NCI-H510A treated with DMSO at 0.1 percent for 48 hours (cell line): Measurements from ENCODE around the gene FBXW2.
A peak's percentile ranks its signal among the peaks of the same experiment; 100 is the strongest.
"Not testable (repeated sequence)": the region's sequence is repeated elsewhere in the genome, so short reads cannot be mapped to it uniquely, and the experiment has no call there.

Experiments used
- DNase-seq: peaks from one replicate; lab custom pipeline; 2025; lab: John Stamatoyannopoulos, UW

The FBXW2 gene, protein sequence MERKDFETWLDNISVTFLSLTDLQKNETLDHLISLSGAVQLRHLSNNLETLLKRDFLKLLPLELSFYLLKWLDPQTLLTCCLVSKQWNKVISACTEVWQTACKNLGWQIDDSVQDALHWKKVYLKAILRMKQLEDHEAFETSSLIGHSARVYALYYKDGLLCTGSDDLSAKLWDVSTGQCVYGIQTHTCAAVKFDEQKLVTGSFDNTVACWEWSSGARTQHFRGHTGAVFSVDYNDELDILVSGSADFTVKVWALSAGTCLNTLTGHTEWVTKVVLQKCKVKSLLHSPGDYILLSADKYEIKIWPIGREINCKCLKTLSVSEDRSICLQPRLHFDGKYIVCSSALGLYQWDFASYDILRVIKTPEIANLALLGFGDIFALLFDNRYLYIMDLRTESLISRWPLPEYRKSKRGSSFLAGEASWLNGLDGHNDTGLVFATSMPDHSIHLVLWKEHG

GRCh38 chr9:120792898-120793765 lies at the start of gene FBXW2:
Gene FBXW2 (minus strand): TSS chr9:120793416. CDS start chr9:120788258, 5,158 bp downstream.
- peak; percentile 80 for DNase-seq

GRCh38 chr9:120841930-120842684 lies 48.9 kb upstream of the FBXW2 start:
- DNase-seq, result peak; percentile 28

GRCh38 chr9:120839146-120839545 lies 45.9 kb upstream of the FBXW2 start:
- DNase-seq, result no peak

- no peak for DNase-seq
These were observed 44.7 kb upstream of the FBXW2 start for GRCh38 chr9:120837921-120838320.

DNA sequence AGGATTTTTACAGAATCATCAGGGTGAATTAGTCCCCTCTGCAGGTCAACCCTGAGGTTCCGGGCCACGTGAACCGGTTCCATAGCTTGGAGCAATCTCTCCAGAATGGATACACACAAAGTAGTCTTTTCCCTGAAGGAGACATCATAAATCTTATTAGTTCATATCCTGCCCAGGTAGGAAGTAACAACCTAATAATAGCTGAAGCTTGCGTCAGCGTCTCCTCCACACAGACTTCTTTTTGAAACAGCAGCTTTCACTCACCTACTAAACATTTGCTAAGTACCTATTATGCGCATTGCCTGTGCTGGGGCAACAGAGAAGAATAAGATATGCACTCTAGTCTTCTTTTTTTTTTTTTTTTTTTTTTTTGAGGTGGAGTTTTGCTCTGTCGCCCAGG lies 40.1 kb upstream of the FBXW2 start:
- no peak for DNase-seq

DNA sequence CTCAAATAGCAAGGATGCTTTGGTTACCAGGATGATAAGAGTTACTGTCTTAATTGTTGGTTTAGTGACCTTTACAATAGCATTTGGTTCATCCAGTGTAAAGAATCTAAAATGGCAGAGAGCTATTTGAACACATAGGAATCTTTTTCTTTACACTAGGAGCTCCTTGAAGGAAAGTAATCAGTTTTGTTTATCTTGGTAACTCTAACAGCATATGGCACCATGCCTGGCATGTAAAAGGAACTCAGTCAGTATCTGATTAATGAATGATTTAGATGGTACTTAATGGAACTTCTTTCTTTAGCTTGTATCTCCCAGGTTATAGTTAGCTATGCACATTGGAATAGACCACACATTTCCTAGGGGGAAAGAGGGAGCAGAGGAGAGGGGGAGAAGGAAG lies 39.6 kb upstream of the FBXW2 start:
- no peak for DNase-seq

DNA sequence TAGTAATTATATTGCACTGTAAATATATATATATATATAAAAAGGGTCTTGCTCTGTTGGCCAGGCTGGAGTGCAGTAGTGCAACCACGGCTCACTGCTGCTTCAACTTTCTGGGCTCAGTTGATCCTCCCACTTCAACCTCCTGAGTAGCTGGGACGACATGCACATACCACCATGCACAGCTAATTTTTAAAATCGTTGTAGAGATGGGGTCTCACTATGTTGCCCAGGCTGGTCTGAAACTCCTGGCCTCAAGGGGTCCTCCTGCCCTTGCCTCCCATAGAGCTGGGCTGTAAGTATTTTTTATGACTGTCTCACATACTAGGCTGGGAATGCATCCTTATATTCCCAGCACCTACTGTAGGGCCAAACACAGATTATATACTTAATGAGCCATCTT lies 37.6 kb upstream of the FBXW2 start:
- DNase-seq, result no peak

DNA sequence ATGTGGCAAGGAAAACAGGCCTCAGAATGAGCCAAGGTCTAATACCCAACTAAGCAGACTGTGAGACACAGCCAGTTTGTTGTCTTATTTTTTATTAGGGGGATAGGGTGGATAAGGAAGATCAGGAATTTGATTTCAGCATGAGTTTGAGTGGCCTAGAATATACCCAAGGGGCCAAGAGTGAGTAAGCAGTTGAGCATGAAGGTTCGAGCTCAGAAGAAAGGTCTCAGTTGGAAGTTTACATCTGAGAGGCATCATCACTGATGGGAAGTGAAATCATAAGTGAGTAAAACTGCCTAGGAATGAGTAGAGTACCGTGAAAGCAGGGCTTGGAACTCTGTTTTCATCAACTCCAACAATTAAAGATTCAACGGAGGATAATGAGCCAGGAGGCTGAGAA lies 36.9 kb upstream of the FBXW2 start:
- no peak for DNase-seq

DNA sequence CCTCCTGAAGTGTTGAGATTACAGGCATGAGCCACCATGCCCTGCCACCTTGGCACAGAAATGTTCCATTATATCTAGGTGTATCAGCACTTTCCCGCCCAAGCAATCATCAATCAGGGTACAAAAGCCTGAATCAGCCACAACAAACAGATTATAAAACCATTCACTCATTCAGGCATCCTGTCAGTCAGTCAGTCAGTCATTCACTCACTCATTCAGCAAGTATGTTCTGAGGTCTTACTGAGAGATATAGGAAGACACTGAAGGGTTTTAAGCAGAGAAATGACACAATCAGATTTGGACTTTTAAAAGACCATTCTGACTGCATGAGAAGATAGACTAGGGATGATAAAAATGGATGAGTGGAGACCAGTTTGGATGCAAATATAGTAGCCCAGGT lies 36.4 kb upstream of the FBXW2 start:
- no peak for DNase-seq

DNA sequence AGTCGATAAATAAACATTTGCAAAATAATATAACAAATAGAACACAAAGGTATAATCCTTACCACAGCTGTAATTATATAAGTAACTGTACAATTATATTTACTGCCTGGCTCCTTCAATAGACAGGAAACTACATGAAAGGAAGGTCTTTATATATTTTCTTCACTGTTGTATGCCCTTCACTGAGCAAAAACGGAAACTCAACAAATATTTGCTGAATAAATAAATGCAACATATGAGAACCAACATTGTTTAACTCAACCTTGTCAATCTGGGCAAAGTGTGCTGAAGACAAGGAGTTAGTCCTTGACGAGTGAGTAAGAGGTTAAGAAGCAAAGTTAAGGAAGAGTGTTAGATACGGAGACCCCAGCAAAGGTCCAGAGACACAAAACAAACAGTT lies 26.9 kb upstream of the FBXW2 start:
- no peak for DNase-seq

- no peak for DNase-seq
These were observed 25.4 kb upstream of the FBXW2 start for GRCh38 chr9:120818595-120818994.

- no peak for DNase-seq
These were observed 21.9 kb upstream of the FBXW2 start for GRCh38 chr9:120815075-120815474.

- DNase-seq, result no peak
These were observed 15.7 kb upstream of the FBXW2 start for GRCh38 chr9:120808931-120809330.

DNA sequence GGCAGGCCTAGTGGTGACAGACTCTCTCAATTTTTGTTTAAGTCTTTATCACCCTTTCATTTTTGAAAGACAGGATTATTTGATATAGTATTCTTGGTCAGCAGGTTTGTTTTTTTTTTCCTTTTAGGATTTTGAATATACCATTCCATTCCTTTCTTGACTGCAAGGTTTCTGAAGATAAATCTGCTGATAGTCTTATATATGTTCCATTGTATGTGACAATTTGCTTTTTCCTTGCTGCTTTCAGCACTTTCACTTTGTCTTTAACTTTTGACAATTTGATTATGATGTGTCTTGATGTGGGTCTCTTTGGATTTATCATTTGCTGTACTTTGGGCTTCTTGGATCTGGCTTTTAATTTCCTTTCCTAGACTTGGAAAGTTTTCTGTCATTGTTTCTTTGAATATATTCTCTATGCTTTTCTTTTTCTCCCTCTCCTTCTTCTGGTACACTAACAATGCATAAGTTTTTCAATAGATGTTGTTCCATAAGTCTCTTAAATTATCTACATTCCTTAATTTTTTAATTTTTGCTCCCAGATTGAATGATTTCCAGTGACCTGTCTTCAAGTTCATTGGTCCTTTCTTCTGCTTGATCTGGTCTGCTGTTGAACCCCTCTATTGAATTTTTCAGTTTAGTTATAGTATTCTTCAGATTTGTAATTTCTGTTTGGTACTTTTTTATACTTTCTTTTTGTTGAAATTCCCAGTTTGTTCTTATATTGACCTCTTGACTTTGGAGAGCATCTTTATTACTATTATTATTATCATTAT lies 14.6 kb upstream of the FBXW2 start:
- DNase-seq, result no peak

DNA sequence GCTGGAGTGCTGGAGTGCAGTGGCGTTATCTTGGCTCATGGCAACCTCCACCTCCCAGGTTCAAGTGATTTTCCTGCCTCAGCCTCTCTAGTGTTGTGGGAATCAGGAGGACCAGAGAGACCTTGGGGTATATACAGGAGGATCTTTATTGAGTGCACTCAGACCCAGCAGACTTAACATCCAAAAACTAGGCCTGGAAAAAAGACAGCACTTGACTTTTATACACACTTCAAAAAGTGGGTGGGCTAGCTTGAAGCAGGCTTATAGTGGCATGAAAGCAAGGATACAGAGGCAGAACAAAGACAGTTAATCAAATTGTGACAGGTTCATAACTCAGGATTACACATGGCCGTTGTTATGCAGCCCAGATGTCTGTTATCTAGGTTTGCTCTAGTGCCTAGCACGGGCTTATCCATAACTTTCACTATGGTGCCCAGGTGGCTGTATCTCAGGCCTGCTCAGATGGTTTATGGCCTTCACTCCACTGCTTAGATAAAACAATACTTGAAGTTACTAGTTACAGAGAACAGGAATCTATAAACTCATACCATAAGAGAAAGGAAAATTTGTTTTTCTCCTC lies 11.7 kb upstream of the FBXW2 start:
- DNase-seq, result not testable (repeated sequence)

DNA sequence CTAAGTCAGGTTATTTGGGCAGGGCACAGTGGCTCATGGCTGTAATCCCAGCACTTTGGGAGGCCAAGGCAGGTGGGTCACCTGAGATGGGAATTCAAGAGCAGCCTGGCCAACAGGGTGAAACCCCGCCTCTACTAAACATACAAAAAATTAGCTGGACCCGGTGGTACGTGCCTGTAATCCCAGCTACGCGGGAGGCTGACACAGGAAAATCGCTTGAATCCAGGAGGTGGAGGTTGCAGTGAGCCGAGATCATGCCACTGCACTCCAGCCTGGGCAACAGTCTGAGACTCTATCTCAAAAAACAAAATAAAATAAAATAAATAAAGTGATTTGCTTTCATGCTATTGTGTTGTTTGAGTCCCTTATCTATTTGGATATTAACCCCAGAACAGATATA lies 8.2 kb upstream of the FBXW2 start:
- DNase-seq, result no peak

GRCh38 chr9:120791161-120791560 lies 2.1 kb downstream of the FBXW2 start:
- no peak for DNase-seq

DNA sequence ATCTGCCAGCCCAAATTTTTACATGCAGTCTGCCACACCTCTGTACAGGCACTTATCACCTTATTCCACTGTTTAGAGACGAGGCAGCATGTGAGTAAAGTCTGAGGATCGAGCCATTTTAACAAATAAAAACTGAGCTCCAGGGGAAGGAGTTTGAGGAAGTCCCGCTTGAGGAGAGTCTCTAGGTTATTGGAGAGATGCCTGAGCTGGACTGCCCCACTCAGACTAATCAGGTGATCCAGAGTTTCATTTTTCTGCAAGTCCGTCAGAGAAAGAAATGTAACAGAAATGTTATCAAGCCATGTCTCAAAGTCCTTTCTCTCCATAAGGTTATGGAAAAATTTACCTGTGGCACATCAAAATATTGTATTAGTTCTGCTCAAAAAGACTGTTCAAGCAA lies 5.3 kb downstream of the FBXW2 start:
- no peak for DNase-seq

- no peak for DNase-seq
These were observed 9.6 kb downstream of the FBXW2 start for GRCh38 chr9:120783602-120784047.

GRCh38 chr9:120781236-120781635 lies 12.0 kb downstream of the FBXW2 start:
- DNase-seq, result no peak

- no peak for DNase-seq
These were observed 12.8 kb downstream of the FBXW2 start for GRCh38 chr9:120780367-120780766.
